NT2/D1 (cell line): ENCODE measurements around the gene ANKHD1.
"Not testable (repeated sequence)": the region's sequence is repeated elsewhere in the genome, so short reads cannot be mapped to it uniquely, and the experiment has no call there.

ENCODE experiments used
- DNase-seq: peaks from one replicate; pipeline ENCODE4 v3.0.0-alpha.2; 2011; ENCODE audit warnings: low read depth, low spot score
- H3K27me3 ChIP-seq: 2 replicates; pipeline ENCODE4 v1.6.0; 2011; ENCODE audit warnings: mild to moderate bottlenecking; ENCODE audit not compliant: insufficient read length, insufficient read depth
- H3K36me3 ChIP-seq: 2 replicates; pipeline ENCODE4 v1.6.1; 2011; ENCODE audit warnings: mild to moderate bottlenecking, low read length, mixed read lengths; ENCODE audit not compliant: insufficient read depth, insufficient read length
- H3K4me1 ChIP-seq: 2 replicates; pipeline ENCODE4 v1.5.1; 2011; ENCODE audit not compliant: insufficient read depth, insufficient read length
- H3K4me3 ChIP-seq: 2 replicates; pipeline ENCODE4 v1.5.1; 2011; ENCODE audit warnings: low read depth; ENCODE audit not compliant: insufficient read length
- H3K9ac ChIP-seq: 2 replicates; pipeline ENCODE4 v1.6.0; 2011; ENCODE audit warnings: low read depth; ENCODE audit not compliant: insufficient read length
- H3K9me3 ChIP-seq: 2 replicates; pipeline ENCODE4 v1.5.1; 2011; ENCODE audit warnings: mild to moderate bottlenecking, low read length; ENCODE audit not compliant: insufficient read depth
- SUZ12 ChIP-seq: IDR thresholded peaks from 2 replicates; pipeline ENCODE4 v1.6.1; 2011; ENCODE audit not compliant: insufficient read length, insufficient read depth; ENCODE audit errors: extremely low read depth
- YY1 ChIP-seq: IDR thresholded peaks from 2 replicates; pipeline ENCODE4 v1.6.1; 2011; ENCODE audit not compliant: insufficient read length, insufficient read depth
- ZNF274 ChIP-seq: IDR thresholded peaks from 2 replicates; pipeline ENCODE4 v1.6.1; 2011; ENCODE audit warnings: mild to moderate bottlenecking, low read depth, low read length

Gene ANKHD1

GRCh38 chr5:140429724-140430123 lies 28.1 kb downstream of the ANKHD1 start:
- no peaks in the 10 kb centered on the region for H3K27me3 ChIP-seq
- H3K9ac ChIP-seq, result no peak overlapping the region
- peaks cover 5% of the 10 kb centered on the region; the same call in 1 of the 2 replicates for H3K9me3 ChIP-seq
- no peaks in the 10 kb centered on the region for H3K4me1 ChIP-seq
- no peak for DNase-seq
- no peak overlapping the region for H3K4me3 ChIP-seq
- no peaks in the 10 kb centered on the region for H3K36me3 ChIP-seq
- TF ChIP-seq ZNF274, result no peak
- TF ChIP-seq YY1, result no peak
- TF ChIP-seq SUZ12, result no peak

DNA sequence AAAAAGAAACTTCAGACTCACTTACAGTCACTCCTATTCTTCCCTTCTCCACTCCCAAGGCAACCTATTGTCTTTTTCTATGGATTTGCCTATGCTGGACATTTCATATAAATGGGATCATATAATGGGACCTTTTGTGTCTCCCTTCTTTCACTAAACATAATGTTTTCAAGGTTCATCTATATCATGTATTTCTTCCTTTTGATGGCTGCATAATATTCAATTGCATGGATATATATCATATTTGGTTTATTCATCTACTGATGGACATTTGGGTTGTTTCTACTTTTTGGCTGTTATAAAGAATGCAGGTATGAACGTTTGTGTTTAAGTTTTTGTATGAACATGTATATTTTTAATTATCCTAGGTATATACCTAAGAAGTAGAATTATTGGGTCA lies 30.6 kb downstream of the ANKHD1 start:
- Histone ChIP-seq H3K36me3 (peaks cover 7% of the 10 kb centered on the region), H3K4me1 (no peaks in the 10 kb centered on the region), H3K27me3 (no peaks in the 10 kb centered on the region), H3K9ac (no peak overlapping the region), H3K9me3 (no peaks in the 10 kb centered on the region), H3K4me3 (no peak overlapping the region)
- no peak for DNase-seq
- TF ChIP-seq SUZ12, result no peak
- TF ChIP-seq ZNF274, result no peak
- no peak for TF ChIP-seq YY1

DNA sequence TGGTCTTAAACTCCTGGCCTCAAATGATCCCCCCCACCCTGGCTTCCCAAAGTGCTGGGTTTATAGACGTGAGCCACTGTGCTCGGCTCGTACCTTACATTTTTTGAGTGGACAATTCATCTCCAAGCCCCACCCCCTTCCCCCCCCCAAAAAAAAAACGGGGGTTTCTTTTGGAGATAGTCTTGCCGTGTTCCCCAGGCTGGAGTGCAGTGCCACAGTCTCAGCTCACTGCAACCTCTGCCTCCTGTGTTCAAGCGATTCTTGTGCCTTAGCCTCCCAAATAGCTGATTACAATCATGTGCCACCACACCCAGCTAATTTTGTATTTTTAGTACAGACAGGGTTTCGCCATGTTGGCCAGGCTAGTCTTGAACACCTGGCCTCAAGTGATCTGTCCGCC lies 31.3 kb downstream of the ANKHD1 start:
- TF ChIP-seq YY1 (no peak), SUZ12 (no peak), ZNF274 (no peak)
- H3K9me3 ChIP-seq, result no peaks in the 10 kb centered on the region

GRCh38 chr5:140457368-140457767 lies 55.7 kb downstream of the ANKHD1 start:
- not testable (repeated sequence) for H3K27me3 ChIP-seq, DNase-seq, H3K9me3 ChIP-seq, H3K4me1 ChIP-seq, H3K9ac ChIP-seq, H3K4me3 ChIP-seq
- H3K36me3 ChIP-seq, result peaks cover 28% of the 10 kb centered on the region

More for the DNA sequence above, 31.3 kb downstream of the ANKHD1 start:
- no peaks in the 10 kb centered on the region for H3K27me3 ChIP-seq
- H3K36me3 ChIP-seq, result peaks cover 7% of the 10 kb centered on the region
- no peak for DNase-seq
- H3K4me3 ChIP-seq, result no peak overlapping the region
- no peaks in the 10 kb centered on the region for H3K4me1 ChIP-seq
- no peak overlapping the region for H3K9ac ChIP-seq

DNA sequence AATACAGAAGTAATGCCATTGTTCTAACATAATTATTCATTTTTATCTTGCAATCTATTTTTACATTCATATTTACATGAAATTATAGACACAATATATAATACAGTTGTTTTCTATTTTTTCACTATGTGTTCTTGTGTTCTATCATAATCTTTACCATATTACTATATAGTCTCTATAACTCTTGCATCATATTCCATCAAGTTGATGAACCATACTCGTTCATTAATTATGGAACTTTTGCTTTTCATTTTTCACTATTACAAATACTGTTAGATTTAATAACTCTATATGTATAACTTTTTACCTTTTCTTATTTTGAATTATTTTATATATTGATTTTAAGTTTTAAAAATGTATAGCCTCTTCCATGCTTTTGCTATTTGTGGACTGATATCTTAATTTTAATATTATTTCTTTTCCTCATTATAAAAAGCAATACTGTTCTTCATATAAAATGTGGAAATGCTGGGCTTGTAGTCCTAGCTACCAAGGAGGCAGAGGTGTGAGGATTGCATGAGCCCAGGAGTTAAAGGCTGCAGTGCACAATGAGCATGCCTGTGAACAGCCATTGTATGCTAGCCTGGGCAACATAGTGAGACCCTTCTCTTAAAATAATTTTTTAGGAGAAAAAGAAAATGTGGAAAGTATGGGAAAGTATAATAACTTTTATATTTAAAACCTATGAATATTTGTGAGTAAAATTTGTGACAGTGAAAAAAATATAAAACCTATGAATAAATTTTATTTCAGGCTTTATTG lies 65.5 kb downstream of the ANKHD1 start:
- Histone ChIP-seq H3K4me3 (no peak overlapping the region), H3K9ac (no peak overlapping the region), H3K4me1 (no peaks in the 10 kb centered on the region), H3K36me3 (peaks cover 15% of the 10 kb centered on the region), H3K9me3 (no peaks in the 10 kb centered on the region), H3K27me3 (no peaks in the 10 kb centered on the region)
- no peak for TF ChIP-seq ZNF274
- no peak for TF ChIP-seq YY1
- no peak for TF ChIP-seq SUZ12
- no peak for DNase-seq

- no peak overlapping the region for H3K4me3 ChIP-seq
- H3K4me1 ChIP-seq, result no peaks in the 10 kb centered on the region
- H3K27me3 ChIP-seq, result no peaks in the 10 kb centered on the region
- no peaks in the 10 kb centered on the region for H3K9me3 ChIP-seq
- no peak for DNase-seq
- TF ChIP-seq ZNF274 (no peak), YY1 (no peak)
- peaks cover 15% of the 10 kb centered on the region for H3K36me3 ChIP-seq
- H3K9ac ChIP-seq, result no peak overlapping the region
These were observed 66.6 kb downstream of the ANKHD1 start for GRCh38 chr5:140468188-140468587.

DNA sequence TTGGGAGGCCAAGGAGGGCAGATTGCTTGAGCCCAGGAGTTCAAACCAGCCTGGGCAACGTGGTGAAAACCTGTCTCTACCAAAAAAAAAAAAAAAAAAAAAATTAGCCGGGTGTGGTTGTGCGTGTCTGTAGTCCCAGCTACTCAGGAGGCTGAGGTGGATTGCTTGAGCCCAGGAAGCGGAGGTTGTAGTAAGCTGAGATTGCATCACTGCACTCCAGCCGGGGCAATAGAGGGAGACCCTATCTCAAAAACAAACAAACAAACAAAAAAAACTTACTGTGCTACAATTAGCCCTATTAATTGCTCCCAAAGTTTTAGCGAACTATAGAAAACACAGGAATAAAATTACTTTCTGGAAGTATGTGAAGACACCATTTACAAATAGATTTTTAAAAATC lies 67.6 kb downstream of the ANKHD1 start:
- Histone ChIP-seq H3K4me3 (no peak overlapping the region), H3K4me1 (no peaks in the 10 kb centered on the region), H3K9ac (no peak overlapping the region), H3K9me3 (no peaks in the 10 kb centered on the region), H3K27me3 (no peaks in the 10 kb centered on the region), H3K36me3 (peaks cover 11% of the 10 kb centered on the region)
- TF ChIP-seq YY1 (no peak), SUZ12 (no peak), ZNF274 (no peak)
- DNase-seq, result no peak
